Body of pancreas (tissue), 4 donors: ENCODE data around the gene ARHGEF11. TPM values are rescaled to one million over a fixed set of nuclear protein-coding genes. Genes with fewer than 3 reads are reported as not detected.

Experiments
- ATAC-seq: fragments of 150-250 bp; one replicate; pipeline ENCODE4 v1.9.1; 2016
- DNase-seq, 4 donors: peaks; one replicate each; pipeline ENCODE4 v3.0.0-alpha.2; 2019
- H3K27ac ChIP-seq, 4 donors: fragments of 200-600 bp; sonication (generic); 1 replicate in 3 of 4; 2 replicates in 1 of 4; pipeline versions ENCODE4 v1.5.1 to v1.6.1; 2016 to 2019; ENCODE audit warnings: mild to moderate bottlenecking in 1 of 4, mixed read lengths in 1 of 4, moderate library complexity in 1 of 4
- H3K27me3 ChIP-seq, 2 donors: fragments of 200-600 bp; sonication (generic); one replicate each; pipeline ENCODE4 v1.6.0; 2016; ENCODE audit warnings: mild to moderate bottlenecking in 1 of 2
- H3K36me3 ChIP-seq, 2 donors: fragments of 200-600 bp; sonication (generic); replicated peaks in 1 of 2; 2 replicates each; pipeline ENCODE4 v1.5.1; 2016; ENCODE audit warnings: low read depth in 2 of 2; ENCODE audit not compliant: insufficient read depth in 1 of 2
- H3K4me1 ChIP-seq: fragments of 200-600 bp; sonication (generic); one replicate; pipeline ENCODE4 v1.6.0; 2016
- H3K4me3 ChIP-seq, 2 donors: fragments of 200-600 bp; sonication (generic); 1 replicate in 1 of 2; 2 replicates in 1 of 2; pipeline ENCODE4 v1.5.1; 2016 to 2019
- H3K9me3 ChIP-seq, 3 donors: fragments of 200-600 bp; sonication (generic); 1 replicate in 2 of 3; 2 replicates in 1 of 3; pipeline ENCODE4 v1.5.1; 2016
- CTCF ChIP-seq, 7 experiments: fragments of 450-650 bp in 4 of 7; fragments of 200-600 bp in 3 of 7; sonication (generic) in 3 of 7; IDR thresholded peaks; one replicate each; pipeline ENCODE4 v1.5.1; 2016 to 2019; ENCODE audit warnings: antibody characterized with exemption in 7 of 7
- POLR2A ChIP-seq, 3 donors: fragments of 450-650 bp; IDR thresholded peaks; one replicate each; pipeline ENCODE4 v1.6.1; 2016; ENCODE audit warnings: antibody characterized with exemption in 3 of 3, mild to moderate bottlenecking in 2 of 3
- WGBS, 2 donors: methylation state at CpG; one replicate each; pipeline ENCODE4 v1.1.5; 2017; 5-methylcytosine and 5-hydroxymethylcytosine counted together
- intact Hi-C: fragments of 100-400 bp; cut with DNase I; formaldehyde crosslinking; loops from one replicate; pipeline ENCODE4 v1.15.1; 2023
- total RNA-seq, 2 donors: library from RNA; depleted of rRNA; stranded (reverse); fragments of >200 nt; gene quantifications; one replicate each; pipeline ENCODE4 v1.1.0, GENCODE V29; 2016

ARHGEF11 gene
- total RNA-seq, 2 donors from 2014 or later = 17.9 to 29.7 TPM

- TF ChIP-seq POLR2A (IDR thresholded peaks at IDR 0.05) = no peak
- no peak for TF ChIP-seq CTCF (IDR thresholded peaks at IDR 0.05)
- WGBS, 2 donors = 95% methylated on average over 3 to 5 of the region's 5 CpGs
- intact Hi-C loops = no loop called here
- no peak overlapping the region for H3K27ac ChIP-seq
- ATAC-seq (no peak), DNase-seq (no peak)
- no peaks in the 10 kb centered on the region for H3K9me3 ChIP-seq
- peaks cover 0 to 43% of the 10 kb centered on the region in 2 donors for H3K36me3 ChIP-seq
- no peak overlapping the region for H3K4me3 ChIP-seq
- H3K27me3 ChIP-seq = no peaks in the 10 kb centered on the region
- H3K4me1 ChIP-seq = no peaks in the 10 kb centered on the region
Observed at GRCh38 chr1:156951371-156951770, 94.2 kb downstream of the ARHGEF11 start.

- Histone ChIP-seq H3K9me3 (no peaks in the 10 kb centered on the region), H3K4me1 (no peaks in the 10 kb centered on the region), H3K27me3 (no peaks in the 10 kb centered on the region), H3K4me3 (no peak overlapping the region), H3K36me3 (peaks cover 0 to 51% of the 10 kb centered on the region in 2 donors), H3K27ac (no peak overlapping the region)
- DNase-seq (no peak), ATAC-seq (no peak)
- TF ChIP-seq CTCF (IDR thresholded peaks at IDR 0.05) (no peak), POLR2A (IDR thresholded peaks at IDR 0.05) (no peak)
- WGBS, 2 donors = 90 to 92% methylated on average over 5 of the region's 5 CpGs
- intact Hi-C loops = no loop called here
Observed at GRCh38 chr1:156949127-156949526, 96.4 kb downstream of the ARHGEF11 start.

GRCh38 chr1:156948708-156949107 lies 96.8 kb downstream of the ARHGEF11 start:
- peaks cover 0 to 55% of the 10 kb centered on the region in 2 donors for H3K36me3 ChIP-seq
- WGBS, 2 donors = 72 to 82% methylated on average over 4 of the region's 4 CpGs
- intact Hi-C loops = no loop called here
- no peaks in the 10 kb centered on the region for H3K27me3 ChIP-seq
- no peaks in the 10 kb centered on the region for H3K4me1 ChIP-seq
- H3K9me3 ChIP-seq = no peaks in the 10 kb centered on the region
- ATAC-seq = no peak
- H3K4me3 ChIP-seq = no peak overlapping the region
- DNase-seq = no peak
- TF ChIP-seq POLR2A (IDR thresholded peaks at IDR 0.05) (no peak), CTCF (IDR thresholded peaks at IDR 0.05) (no peak)
- H3K27ac ChIP-seq = no peak overlapping the region

GRCh38 chr1:156947818-156948525 lies 97.6 kb downstream of the ARHGEF11 start:
- DNase-seq (no peak), ATAC-seq (no peak)
- Histone ChIP-seq H3K27ac (no peak overlapping the region), H3K9me3 (no peaks in the 10 kb centered on the region), H3K4me3 (no peak overlapping the region), H3K4me1 (no peaks in the 10 kb centered on the region), H3K27me3 (no peaks in the 10 kb centered on the region), H3K36me3 (peaks cover 0 to 58% of the 10 kb centered on the region in 2 donors)
- TF ChIP-seq POLR2A (IDR thresholded peaks at IDR 0.05) (no peak), CTCF (IDR thresholded peaks at IDR 0.05) (no peak)
- WGBS, 2 donors = 93% methylated on average over 17 of the region's 17 CpGs
- intact Hi-C loops = no loop called here

GRCh38 chr1:156947127-156947526 lies 98.4 kb downstream of the ARHGEF11 start:
- TF ChIP-seq POLR2A (IDR thresholded peaks at IDR 0.05) (no peak), CTCF (IDR thresholded peaks at IDR 0.05) (no peak)
- H3K36me3 ChIP-seq = peaks cover 0 to 64% of the 10 kb centered on the region in 2 donors
- DNase-seq (no peak), ATAC-seq (no peak)
- 92 to 95% methylated on average over 8 to 9 of the region's 9 CpGs for WGBS, 2 donors
- no peaks in the 10 kb centered on the region for H3K4me1 ChIP-seq
- no peaks in the 10 kb centered on the region for H3K27me3 ChIP-seq
- intact Hi-C loops = no loop called here
- H3K27ac ChIP-seq = no peak overlapping the region
- no peaks in the 10 kb centered on the region for H3K9me3 ChIP-seq
- H3K4me3 ChIP-seq = no peak overlapping the region
